ENCODE data around the gene PTGER4. TPM values are rescaled to one million over a fixed set of nuclear protein-coding genes. Genes with fewer than 3 reads are reported as not detected.
"Not testable (repeated sequence)": the region's sequence is repeated elsewhere in the genome, so short reads cannot be mapped to it uniquely, and the experiment has no call there.

Gene PTGER4
- total RNA-seq, 1 experiment from 2014 or later: 0.92 TPM

GRCh38 chr5:40700116-40700782, 20.5 kb downstream of the PTGER4 start:
- peaks cover 28% of the 10 kb centered on the region for H3K36me3 Mint-ChIP-seq
- ATAC-seq (no peak), DNase-seq (ENCODE audit: low spot score) (no peak)
- POLR2A ChIA-PET: no interaction called here
- H3K4me1 Mint-ChIP-seq: no peaks in the 10 kb centered on the region
- H3K27me3 Mint-ChIP-seq (ENCODE audit: low read depth): no peaks in the 10 kb centered on the region; the same call in none of the 2 replicates
- CTCF ChIA-PET: no interaction called here
- H3K4me3 Mint-ChIP-seq: no peak overlapping the region
- TF ChIP-seq NFYB (CRISPR knock-in tag; conservative IDR thresholded peaks at IDR 0.05; ENCODE audit: low read depth): no peak
- TF ChIP-seq SMAD4 (CRISPR knock-in tag; IDR thresholded peaks at IDR 0.05): no peak
- no peak for TF ChIP-seq FOXK1 (CRISPR knock-in tag; IDR thresholded peaks at IDR 0.05)
- TF ChIP-seq CREM (CRISPR knock-in tag; IDR thresholded peaks at IDR 0.05): no peak
- TF ChIP-seq, protein P1, sequence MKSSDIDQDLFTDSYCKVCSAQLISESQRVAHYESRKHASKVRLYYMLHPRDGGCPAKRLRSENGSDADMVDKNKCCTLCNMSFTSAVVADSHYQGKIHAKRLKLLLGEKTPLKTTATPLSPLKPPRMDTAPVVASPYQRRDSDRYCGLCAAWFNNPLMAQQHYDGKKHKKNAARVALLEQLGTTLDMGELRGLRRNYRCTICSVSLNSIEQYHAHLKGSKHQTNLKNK (CRISPR knock-in tag; IDR thresholded peaks at IDR 0.05): no peak
- no peak for TF ChIP-seq OVOL2 (CRISPR knock-in tag; IDR thresholded peaks at IDR 0.05; ENCODE audit: borderline replicate concordance)
- no peak for TF ChIP-seq TCF7 (CRISPR knock-in tag; IDR thresholded peaks at IDR 0.05; ENCODE audit: low read depth)
- H3K9me3 Mint-ChIP-seq: peaks cover 49% of the 10 kb centered on the region
- H3K27ac Mint-ChIP-seq: no peak overlapping the region

- H3K4me3 Mint-ChIP-seq; H3K27me3 Mint-ChIP-seq (ENCODE audit: low read depth); H3K4me1 Mint-ChIP-seq; H3K27ac Mint-ChIP-seq; ATAC-seq; POLR2A ChIA-PET; CTCF ChIA-PET; DNase-seq (ENCODE audit: low spot score): not testable (repeated sequence)
- Mint-ChIP-seq H3K9me3 (peaks cover 44% of the 10 kb centered on the region), H3K36me3 (peaks cover 28% of the 10 kb centered on the region)
These were observed 22.3 kb downstream of the PTGER4 start for GRCh38 chr5:40702027-40702426.

GRCh38 chr5:40705484-40705883, 25.8 kb downstream of the PTGER4 start:
- CTCF ChIA-PET; H3K27me3 Mint-ChIP-seq (ENCODE audit: low read depth); H3K4me3 Mint-ChIP-seq; DNase-seq (ENCODE audit: low spot score); ATAC-seq; H3K27ac Mint-ChIP-seq; POLR2A ChIA-PET; H3K4me1 Mint-ChIP-seq: not testable (repeated sequence)
- Mint-ChIP-seq H3K9me3 (peaks cover 48% of the 10 kb centered on the region), H3K36me3 (peaks cover 34% of the 10 kb centered on the region)

GRCh38 chr5:40710575-40710974, 30.9 kb downstream of the PTGER4 start:
- CTCF ChIA-PET; DNase-seq (ENCODE audit: low spot score); H3K4me1 Mint-ChIP-seq; ATAC-seq; H3K27ac Mint-ChIP-seq; POLR2A ChIA-PET; H3K27me3 Mint-ChIP-seq (ENCODE audit: low read depth); H3K4me3 Mint-ChIP-seq: not testable (repeated sequence)
- H3K36me3 Mint-ChIP-seq: peaks cover 18% of the 10 kb centered on the region
- H3K9me3 Mint-ChIP-seq: peaks cover 20% of the 10 kb centered on the region

DNA sequence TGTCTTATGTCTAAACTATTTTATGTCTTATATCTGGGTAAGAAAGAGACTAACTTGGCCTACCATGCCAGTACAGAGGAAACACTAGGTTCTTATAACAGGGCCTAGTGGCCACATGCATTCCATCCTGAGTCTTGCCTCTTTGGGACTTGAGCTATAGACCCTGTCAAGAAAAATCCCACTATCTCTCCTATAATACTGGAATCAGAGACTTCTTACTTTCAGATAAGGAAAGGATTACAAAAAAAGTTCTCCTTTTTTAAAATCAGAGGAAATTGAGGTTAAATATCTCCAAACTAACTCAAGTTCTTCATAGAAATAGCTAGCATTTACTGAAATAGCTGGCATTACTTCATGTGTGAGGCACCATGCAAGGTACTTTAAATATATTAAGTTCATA, 34.3 kb downstream of the PTGER4 start:
- H3K36me3 Mint-ChIP-seq: peaks cover 18% of the 10 kb centered on the region
- POLR2A ChIA-PET: interaction anchor here (0.5 kb wide), 1 partner anchor 33 kb away, joined by 4 read pairs; no protein-coding TSS in a partner anchor
- ATAC-seq (no peak), DNase-seq (ENCODE audit: low spot score) (no peak)
- CTCF ChIA-PET: interaction anchor here (1.2 kb wide), 1 partner anchor 11 kb away, joined by 3 read pairs; no protein-coding TSS in a partner anchor
- H3K4me3 Mint-ChIP-seq: no peak overlapping the region
- H3K27ac Mint-ChIP-seq: no peak overlapping the region
- TF ChIP-seq CREB1 (CRISPR knock-in tag; IDR thresholded peaks at IDR 0.05) (no peak), ZNF671 (CRISPR knock-in tag; IDR thresholded peaks at IDR 0.05) (no peak), SMAD4 (CRISPR knock-in tag; IDR thresholded peaks at IDR 0.05) (no peak), OVOL2 (CRISPR knock-in tag; IDR thresholded peaks at IDR 0.05; ENCODE audit: borderline replicate concordance) (no peak), NFYB (CRISPR knock-in tag; conservative IDR thresholded peaks at IDR 0.05; ENCODE audit: low read depth) (no peak), IRF2 (CRISPR knock-in tag; IDR thresholded peaks at IDR 0.05; ENCODE audit: borderline replicate concordance, low read depth) (no peak), HMGA2 (CRISPR knock-in tag; IDR thresholded peaks at IDR 0.05) (no peak), ZBTB21 (CRISPR knock-in tag; IDR thresholded peaks at IDR 0.05; ENCODE audit: borderline replicate concordance) (no peak), CTCF (IDR thresholded peaks at IDR 0.05) (no peak), ZNF263 (CRISPR knock-in tag; IDR thresholded peaks at IDR 0.05; ENCODE audit: low read depth) (no peak), RORB (CRISPR knock-in tag; IDR thresholded peaks at IDR 0.05) (no peak), KAT7 (CRISPR knock-in tag; IDR thresholded peaks at IDR 0.05; ENCODE audit: borderline replicate concordance) (no peak), ATF2 (CRISPR knock-in tag; IDR thresholded peaks at IDR 0.05; ENCODE audit: borderline replicate concordance, low read depth) (no peak), ZNF317 (CRISPR knock-in tag; IDR thresholded peaks at IDR 0.05; ENCODE audit: borderline replicate concordance, low read depth) (no peak), NFATC4 (CRISPR knock-in tag; IDR thresholded peaks at IDR 0.05) (no peak), ZNF423 (CRISPR knock-in tag; IDR thresholded peaks at IDR 0.05) (no peak), ERG (CRISPR knock-in tag; IDR thresholded peaks at IDR 0.05) (no peak)
- peaks cover 20% of the 10 kb centered on the region for H3K9me3 Mint-ChIP-seq
- no peaks in the 10 kb centered on the region for H3K4me1 Mint-ChIP-seq
- no peaks in the 10 kb centered on the region for H3K27me3 Mint-ChIP-seq (ENCODE audit: low read depth)
